HG02884 (cell line): ENCODE measurements around the gene TEX9.
"Not testable (repeated sequence)": the region's sequence is repeated elsewhere in the genome, so short reads cannot be mapped to it uniquely, and the experiment has no call there.

Source experiments
- ATAC-seq: cut with Tn5 transposase; IDR thresholded peaks from one replicate; pipeline ENCODE4 v1.9.1; 2021; ENCODE audit warnings: mild to moderate bottlenecking, moderate library complexity; ENCODE audit not compliant: unreplicated experiment

TEX9 gene

GRCh38 chr15:56361987-56362386, 3.2 kb upstream of the TEX9 start:
- ATAC-seq = no peak

GRCh38 chr15:56366211-56366610, 985 bp downstream of the TEX9 start:
- no peak for ATAC-seq

- no peak for ATAC-seq
These were observed 1.9 kb downstream of the TEX9 start for GRCh38 chr15:56367156-56367555.

- no peak for ATAC-seq
These were observed 4.0 kb downstream of the TEX9 start for GRCh38 chr15:56369234-56369633.

GRCh38 chr15:56371495-56372147, 6.4 kb downstream of the TEX9 start:
- ATAC-seq = peak; percentile 92

GRCh38 chr15:56374693-56375092, 9.5 kb downstream of the TEX9 start:
- not testable (repeated sequence) for ATAC-seq

GRCh38 chr15:56377822-56378221, 12.6 kb downstream of the TEX9 start:
- ATAC-seq = not testable (repeated sequence)

GRCh38 chr15:56383010-56383409, 17.8 kb downstream of the TEX9 start:
- no peak for ATAC-seq

- no peak for ATAC-seq
These were observed 20.7 kb downstream of the TEX9 start for GRCh38 chr15:56385908-56386307.

GRCh38 chr15:56390739-56391267, 25.6 kb downstream of the TEX9 start:
- ATAC-seq = no peak

GRCh38 chr15:56393277-56393676, 28.1 kb downstream of the TEX9 start:
- ATAC-seq = no peak

GRCh38 chr15:56394909-56395308, 29.7 kb downstream of the TEX9 start:
- no peak for ATAC-seq

GRCh38 chr15:56397325-56397724, 32.1 kb downstream of the TEX9 start:
- ATAC-seq = not testable (repeated sequence)

GRCh38 chr15:56399209-56399608, 34.0 kb downstream of the TEX9 start:
- not testable (repeated sequence) for ATAC-seq

GRCh38 chr15:56410721-56411120, 45.5 kb downstream of the TEX9 start:
- no peak for ATAC-seq

- no peak for ATAC-seq
These were observed 46.0 kb downstream of the TEX9 start for GRCh38 chr15:56411122-56411749.

GRCh38 chr15:56413114-56413733, 48.0 kb downstream of the TEX9 start:
- ATAC-seq = not testable (repeated sequence)

- ATAC-seq = no peak
These were observed 60.0 kb downstream of the TEX9 start for GRCh38 chr15:56425276-56425675.

GRCh38 chr15:56425976-56426375, 60.8 kb downstream of the TEX9 start:
- ATAC-seq = no peak

- no peak for ATAC-seq
These were observed 63.7 kb downstream of the TEX9 start for GRCh38 chr15:56428821-56429458.

GRCh38 chr15:56432304-56432703, 67.1 kb downstream of the TEX9 start:
- ATAC-seq = no peak
